ENCODE data around the gene GPANK1. TPM values are rescaled to one million over a fixed set of nuclear protein-coding genes. Genes with fewer than 3 reads are reported as not detected.

The GPANK1 gene
- total RNA-seq, 3 donors from 2014 or later (not counting 1 experiment from before 2014, with no cell fraction given): 16.0 to 20.3 (median 18.2) TPM

DNA sequence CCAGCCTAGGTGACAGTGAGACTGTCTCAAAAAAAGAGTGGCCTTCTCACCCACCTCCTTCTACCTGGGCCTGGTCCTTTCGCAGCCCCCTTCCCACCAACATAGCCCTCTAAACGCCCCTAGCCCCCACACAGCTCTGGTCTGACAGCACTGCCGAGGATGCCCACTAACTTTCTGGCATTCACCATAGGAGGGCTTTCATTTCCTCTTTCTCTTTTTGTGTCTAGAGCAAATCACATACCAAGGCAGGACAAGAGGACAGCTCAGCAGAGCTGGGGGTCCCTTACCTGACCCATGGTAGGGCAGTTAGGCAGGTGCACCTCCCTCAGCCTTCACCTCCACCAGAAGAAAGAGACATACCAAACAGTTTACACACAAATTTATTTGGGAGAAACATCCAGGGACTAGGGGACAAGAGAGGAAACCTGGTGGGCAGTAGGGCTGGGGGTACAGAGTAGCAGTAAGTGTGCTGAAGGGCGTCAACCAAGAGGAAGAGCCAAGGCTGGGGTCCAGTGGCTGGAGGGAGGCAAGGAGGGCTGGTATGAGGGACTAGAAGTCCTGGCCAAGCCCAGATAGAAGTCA lies 11.6 kb upstream of the GPANK1 start:
- intact Hi-C loops (cut with micrococcal nuclease): no loop called here
- H3K27me3 Mint-ChIP-seq (ENCODE audit: low read depth in 2 of 2): peaks cover 0 to 3% of the 10 kb centered on the region in 2 donors

DNA sequence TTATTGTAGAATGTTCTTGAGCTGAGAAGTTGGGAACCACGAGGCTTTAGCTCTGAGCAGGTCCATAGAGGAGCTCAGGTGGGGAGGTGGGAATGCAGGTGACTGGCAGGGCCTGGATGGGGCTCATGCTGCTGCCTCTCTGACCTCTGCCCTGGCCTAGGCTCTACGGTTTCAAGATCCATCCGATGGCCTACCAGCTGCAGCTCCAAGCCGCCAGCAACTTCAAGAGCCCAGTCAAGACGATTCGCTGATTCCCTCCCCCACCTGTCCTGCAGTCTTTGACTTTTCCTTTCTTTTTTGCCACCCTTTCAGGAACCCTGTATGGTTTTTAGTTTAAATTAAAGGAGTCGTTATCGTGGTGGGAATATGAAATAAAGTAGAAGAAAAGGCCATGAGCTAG lies 4.9 kb upstream of the GPANK1 start, which contains the start of gene LY6G5B:
Gene LY6G5B (plus strand): TSS at position 301 of the 400 bp plus-strand sequence. CDS start 975 bp downstream, outside the sequence.
- TF ChIP-seq, protein P1, sequence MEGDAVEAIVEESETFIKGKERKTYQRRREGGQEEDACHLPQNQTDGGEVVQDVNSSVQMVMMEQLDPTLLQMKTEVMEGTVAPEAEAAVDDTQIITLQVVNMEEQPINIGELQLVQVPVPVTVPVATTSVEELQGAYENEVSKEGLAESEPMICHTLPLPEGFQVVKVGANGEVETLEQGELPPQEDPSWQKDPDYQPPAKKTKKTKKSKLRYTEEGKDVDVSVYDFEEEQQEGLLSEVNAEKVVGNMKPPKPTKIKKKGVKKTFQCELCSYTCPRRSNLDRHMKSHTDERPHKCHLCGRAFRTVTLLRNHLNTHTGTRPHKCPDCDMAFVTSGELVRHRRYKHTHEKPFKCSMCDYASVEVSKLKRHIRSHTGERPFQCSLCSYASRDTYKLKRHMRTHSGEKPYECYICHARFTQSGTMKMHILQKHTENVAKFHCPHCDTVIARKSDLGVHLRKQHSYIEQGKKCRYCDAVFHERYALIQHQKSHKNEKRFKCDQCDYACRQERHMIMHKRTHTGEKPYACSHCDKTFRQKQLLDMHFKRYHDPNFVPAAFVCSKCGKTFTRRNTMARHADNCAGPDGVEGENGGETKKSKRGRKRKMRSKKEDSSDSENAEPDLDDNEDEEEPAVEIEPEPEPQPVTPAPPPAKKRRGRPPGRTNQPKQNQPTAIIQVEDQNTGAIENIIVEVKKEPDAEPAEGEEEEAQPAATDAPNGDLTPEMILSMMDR (IDR thresholded peaks at IDR 0.05): no peak
- Histone ChIP-seq H3K4me3 (ENCODE audit: low read length) (no peak within 1 kb of the TSS), H3K36me3 (ENCODE audit: control insufficient read depth, insufficient read depth, low read length) (peaks cover 56% of the 10 kb centered on the region), H3K27ac (ENCODE audit: low read length) (no peak within 1 kb of the TSS), H3K4me1 (ENCODE audit: control insufficient read depth, insufficient read depth, low read length) (peaks cover 9% of the 10 kb centered on the region), H3K27me3 (ENCODE audit: control insufficient read depth, insufficient read depth, low read length) (no peaks in the 10 kb centered on the region), H3K9me3 (ENCODE audit: control insufficient read depth, insufficient read depth, low read length) (no peaks in the 10 kb centered on the region)
- no peaks in the 10 kb centered on the region for H3K9me3 Mint-ChIP-seq
- no peaks in the 10 kb centered on the region for H3K36me3 Mint-ChIP-seq
- intact Hi-C loops (cut with micrococcal nuclease): loop anchor here (5.0 to 10.0 kb wide), 3 partner anchors 127 to 952 kb away; partner anchors contain the start of genes AGPAT1, DDX39B, MDC1 and RNF5
- no peak within 1 kb of the TSS for H3K4me3 Mint-ChIP-seq
- 95% methylated on average over 8 of the region's 8 CpGs for WGBS (ENCODE audit: insufficient coverage)
- H3K4me1 Mint-ChIP-seq: peaks cover 16 to 25% of the 10 kb centered on the region in 2 donors
- no peaks in the 10 kb centered on the region for H3K27me3 Mint-ChIP-seq (ENCODE audit: low read depth in 2 of 2)
- ATAC-seq: no peak
- no peak within 1 kb of the TSS for H3K27ac Mint-ChIP-seq
- DNase-seq: no peak

More for the DNA sequence above, 11.6 kb upstream of the GPANK1 start:
- H3K9me3 Mint-ChIP-seq: no peaks in the 10 kb centered on the region
- Histone ChIP-seq H3K9me3 (ENCODE audit: control insufficient read depth, insufficient read depth, low read length) (no peaks in the 10 kb centered on the region), H3K4me1 (ENCODE audit: control insufficient read depth, insufficient read depth, low read length) (peaks cover 15% of the 10 kb centered on the region), H3K36me3 (ENCODE audit: control insufficient read depth, insufficient read depth, low read length) (peaks cover 12% of the 10 kb centered on the region), H3K27ac (ENCODE audit: low read length) (no peak overlapping the region), H3K4me3 (ENCODE audit: low read length) (no peak overlapping the region), H3K27me3 (ENCODE audit: control insufficient read depth, insufficient read depth, low read length) (no peaks in the 10 kb centered on the region)
- ATAC-seq: no peak
- no peak overlapping the region for H3K4me3 Mint-ChIP-seq
- no peak for DNase-seq
- WGBS (ENCODE audit: insufficient coverage): 60% methylated on average over 4 of the region's 4 CpGs
- TF ChIP-seq, protein P1 (IDR thresholded peaks at IDR 0.05): no peak
- no peak overlapping the region for H3K27ac Mint-ChIP-seq
- peaks cover 15 to 20% of the 10 kb centered on the region in 2 donors for H3K4me1 Mint-ChIP-seq
- H3K36me3 Mint-ChIP-seq: no peaks in the 10 kb centered on the region

DNA sequence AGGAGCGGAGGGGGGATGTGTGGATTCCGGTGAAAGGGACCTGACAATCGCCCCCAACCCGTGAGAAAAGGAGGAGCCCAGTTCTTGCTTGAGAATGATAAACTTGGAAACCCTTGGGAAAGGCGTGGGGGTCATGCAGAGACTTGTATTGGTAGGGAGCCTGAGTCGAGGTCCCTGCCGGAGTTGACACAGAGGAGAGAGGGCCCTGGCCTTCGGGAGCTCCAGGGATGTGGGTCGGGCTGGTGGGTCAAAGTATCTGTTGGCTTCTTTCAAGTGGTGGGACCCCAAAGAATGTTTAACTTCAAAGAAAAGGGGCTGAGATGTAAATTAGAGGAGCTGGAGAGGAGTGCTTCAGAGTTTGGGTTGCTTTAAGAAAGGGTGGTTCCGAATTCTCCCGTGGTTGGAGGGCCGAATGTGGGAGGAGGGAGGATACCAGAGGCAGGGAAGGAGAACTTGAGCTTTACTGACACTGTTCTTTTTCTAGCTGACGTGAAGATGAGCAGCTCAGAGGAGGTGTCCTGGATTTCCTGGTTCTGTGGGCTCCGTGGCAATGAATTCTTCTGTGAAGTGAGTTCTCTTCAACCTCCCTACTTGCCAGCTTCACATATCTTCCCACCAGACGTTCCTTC lies 1.7 kb upstream of the GPANK1 start:
- peaks cover 56% of the 10 kb centered on the region for H3K36me3 ChIP-seq (ENCODE audit: control insufficient read depth, insufficient read depth, low read length)
- H3K4me3 ChIP-seq (ENCODE audit: low read length): peak overlapping the region; percentile 67
- no peaks in the 10 kb centered on the region for H3K27me3 ChIP-seq (ENCODE audit: control insufficient read depth, insufficient read depth, low read length)
- ATAC-seq (no peak), DNase-seq (no peak)
- Mint-ChIP-seq H3K27me3 (ENCODE audit: low read depth in 2 of 2) (no peaks in the 10 kb centered on the region), H3K36me3 (no peaks in the 10 kb centered on the region), H3K4me3 (peak overlapping the region; percentile 96), H3K4me1 (peaks cover 32 to 48% of the 10 kb centered on the region in 2 donors), H3K9me3 (no peaks in the 10 kb centered on the region), H3K27ac (peak overlapping the region; percentile 97 to 100)
- WGBS (ENCODE audit: insufficient coverage): 11% methylated on average over 15 of the region's 15 CpGs
- peak overlapping the region; percentile 78 for H3K27ac ChIP-seq (ENCODE audit: low read length)
- intact Hi-C loops (cut with micrococcal nuclease): loop anchor here (5.0 to 10.0 kb wide), 3 partner anchors 124 to 949 kb away; partner anchors contain the start of genes AGPAT1, DDX39B, MDC1 and RNF5
- H3K9me3 ChIP-seq (ENCODE audit: control insufficient read depth, insufficient read depth, low read length): no peaks in the 10 kb centered on the region
- H3K4me1 ChIP-seq (ENCODE audit: control insufficient read depth, insufficient read depth, low read length): peaks cover 36% of the 10 kb centered on the region
- TF ChIP-seq, protein P1 (IDR thresholded peaks at IDR 0.05): no peak
